IMR-90 (cell line): ENCODE data around the gene FNDC11. TPM values are rescaled to one million over a fixed set of nuclear protein-coding genes. Genes with fewer than 3 reads are reported as not detected.

Source experiments
- ATAC-seq: fragments of 200-7000 bp; cut with Tn5 transposase; 2 replicates; pipeline ENCODE4 v1.9.1; 2020; ENCODE audit warnings: low read depth, mild to moderate bottlenecking, moderate library complexity
- BruUV-seq: library from RNA; stranded (reverse); fragments of 400-500 nt; replicated peaks from 2 replicates; lab custom pipeline; 2021; lab: Mats Ljungman, UMichigan
- CTCF ChIA-PET: fragments of 300-600 bp; formaldehyde crosslinking; extraction: SDS; loops from one replicate; lab custom pipeline; 2021; ENCODE audit warnings: antibody characterized with exemption; lab: Yijun Ruan, JAX
- POLR2A ChIA-PET: fragments of 300-600 bp; sonication (Branson Sonifier 250); formaldehyde crosslinking; loops from one replicate; lab custom pipeline; 2022; ENCODE audit warnings: antibody characterized with exemption; ENCODE audit not compliant: unreplicated experiment; lab: Charles Lee
- DNase-seq: peaks from one replicate; pipeline ENCODE4 v3.0.0; 2013
- H2AFZ ChIP-seq: replicated peaks from 2 replicates; pipeline ENCODE3; 2013; ENCODE audit warnings: low read length, mild to moderate bottlenecking; ENCODE audit not compliant: poor library complexity
- H2AK5ac ChIP-seq: 2 replicates; pipeline ENCODE4 v1.6.1; 2013; ENCODE audit warnings: low read depth, low read length, inconsistent platforms
- H2AK9ac ChIP-seq: replicated peaks from 2 replicates; pipeline ENCODE3; 2013; ENCODE audit warnings: mild to moderate bottlenecking, low read depth, low read length, moderate library complexity; ENCODE audit not compliant: poor library complexity
- H2BK120ac ChIP-seq: 2 replicates; pipeline ENCODE4 v1.6.1; 2013; ENCODE audit warnings: low read depth, low read length, inconsistent platforms
- H2BK15ac ChIP-seq: 3 replicates; pipeline ENCODE4 v1.6.1; 2013; ENCODE audit warnings: low read depth, low read length, inconsistent platforms
- H2BK20ac ChIP-seq: 2 replicates; pipeline ENCODE4 v1.6.1; 2013; ENCODE audit warnings: low read depth, mild to moderate bottlenecking, inconsistent platforms, low read length, moderate library complexity
- H2BK5ac ChIP-seq: 2 replicates; pipeline ENCODE4 v1.6.1; 2013; ENCODE audit warnings: mild to moderate bottlenecking, low read depth, low read length, inconsistent platforms; ENCODE audit not compliant: poor library complexity, severe bottlenecking
- H3K14ac ChIP-seq: replicated peaks from 2 replicates; pipeline ENCODE4 v1.6.1; 2013; ENCODE audit warnings: low read depth, low read length, inconsistent platforms
- H3K18ac ChIP-seq: 2 replicates; pipeline ENCODE4 v1.6.1; 2013; ENCODE audit warnings: low read depth, low read length, control low read depth
- H3K23ac ChIP-seq: 2 replicates; pipeline ENCODE4 v1.6.1; 2013; ENCODE audit warnings: low read depth, low read length, inconsistent platforms
- H3K27ac ChIP-seq: 2 replicates; pipeline ENCODE4 v1.5.1; 2013; ENCODE audit warnings: mild to moderate bottlenecking, control low read depth, low read length; ENCODE audit not compliant: insufficient read depth
- H3K27me3 ChIP-seq: 2 replicates; pipeline ENCODE4 v1.6.1; 2013; ENCODE audit warnings: low read length; ENCODE audit not compliant: control insufficient read depth, insufficient read depth
- H3K36me3 ChIP-seq: 2 replicates; pipeline ENCODE4 v1.6.1; 2013; ENCODE audit warnings: low read length, mixed read lengths; ENCODE audit not compliant: control insufficient read depth, insufficient read depth
- H3K4ac ChIP-seq: 2 replicates; pipeline ENCODE4 v1.6.1; 2013; ENCODE audit warnings: low read depth, low read length, inconsistent platforms
- H3K4me1 ChIP-seq: 2 replicates; pipeline ENCODE4 v1.6.1; 2013; ENCODE audit warnings: low read length, mixed read lengths; ENCODE audit not compliant: control insufficient read depth, insufficient read depth
- H3K4me2 ChIP-seq: 2 replicates; pipeline ENCODE4 v1.6.1; 2013; ENCODE audit warnings: low read depth, mild to moderate bottlenecking, control low read depth, low read length, moderate library complexity
- H3K4me3 ChIP-seq: 2 replicates; pipeline ENCODE4 v1.5.1; 2013; ENCODE audit warnings: low read depth, mild to moderate bottlenecking, control low read depth, low read length, moderate library complexity; ENCODE audit not compliant: insufficient read depth
- H3K56ac ChIP-seq: 2 replicates; pipeline ENCODE4 v1.6.1; 2013; ENCODE audit warnings: low read length, inconsistent platforms; ENCODE audit not compliant: insufficient read depth; ENCODE audit errors: extremely low read depth
- H3K79me1 ChIP-seq, 2 experiments: 2 replicates each; pipeline ENCODE4 v1.6.1; 2013; ENCODE audit warnings: low read length in 2 of 2, inconsistent platforms in 1 of 2, low read depth in 1 of 2
- H3K9ac ChIP-seq: 2 replicates; pipeline ENCODE4 v1.6.1; 2013; ENCODE audit warnings: low read depth, low read length, control low read depth
- H3K9me1 ChIP-seq: 2 replicates; pipeline ENCODE4 v1.6.1; 2013; ENCODE audit warnings: low read length, inconsistent platforms; ENCODE audit not compliant: insufficient read depth
- H3K9me3 ChIP-seq: 2 replicates; pipeline ENCODE4 v1.6.1; 2013; ENCODE audit warnings: low read length; ENCODE audit not compliant: control insufficient read depth, insufficient read depth
- H4K20me1 ChIP-seq: 2 replicates; pipeline ENCODE4 v1.6.1; 2013; ENCODE audit warnings: low read length, inconsistent platforms; ENCODE audit not compliant: insufficient read depth
- H4K5ac ChIP-seq: 2 replicates; pipeline ENCODE4 v1.6.1; 2013; ENCODE audit warnings: mild to moderate bottlenecking, low read depth, low read length, control low read depth
- H4K8ac ChIP-seq, 2 experiments: 2 replicates each; pipeline ENCODE4 v1.6.1; 2013; ENCODE audit warnings: low read depth in 2 of 2, low read length in 2 of 2, control low read depth in 1 of 2, inconsistent platforms in 1 of 2
- H4K91ac ChIP-seq: 2 replicates; pipeline ENCODE4 v1.6.1; 2013; ENCODE audit warnings: low read depth, low read length, inconsistent platforms; ENCODE audit not compliant: insufficient read depth
- CTCF ChIP-seq: conservative IDR thresholded peaks from 2 replicates; pipeline ENCODE4 v1.5.1; 2012; ENCODE audit warnings: mild to moderate bottlenecking, low read depth, low read length, improper control_type of control experiment
- ELK1 ChIP-seq: fragments of 150-350 bp; IDR thresholded peaks from 2 replicates; pipeline ENCODE4 v1.6.1; 2016; ENCODE audit warnings: low read depth, mild to moderate bottlenecking, low read length, moderate library complexity, borderline replicate concordance
- WGBS, 2 experiments: methylation state at CpG; one replicate each; pipeline versions ENCODE4 v1.1.5 to v1.1.7; 2013; ENCODE audit warnings: missing lambda C conversion rate in 2 of 2; ENCODE audit not compliant: insufficient read length in 1 of 2; ENCODE audit errors: extremely low coverage in 2 of 2; 5-methylcytosine and 5-hydroxymethylcytosine counted together
- dilution Hi-C: fragments of 300-500 bp; cut with HindIII; formaldehyde crosslinking; loops from one replicate; pipeline ENCODE4 v1.14.3; 2018; ENCODE audit warnings: low sequenced_read_pairs; ENCODE audit not compliant: unreplicated experiment
- in situ Hi-C: fragments of 300-500 bp; cut with MboI; formaldehyde crosslinking; loops from 3 replicates; pipeline ENCODE4 v1.14.3; 2019; ENCODE audit warnings: low sequenced_read_pairs, inconsistent platforms, mixed read lengths
- intact Hi-C: fragments of 100-400 bp; cut with micrococcal nuclease; formaldehyde crosslinking; loops from 2 replicates; pipeline ENCODE4 v1.10.0; 2022
- polyA plus RNA-seq, 3 experiments: library from polyadenylated mRNA; depleted of rRNA; stranded (reverse); fragments of >200 nt; gene quantifications; 2 replicates each; pipeline ENCODE4 v1.2.3, GENCODE V29; 2012; ENCODE audit warnings: low replicate concordance in 1 of 3
- total RNA-seq: library from RNA; depleted of rRNA; stranded (reverse); fragments of >200 nt; gene quantifications from 2 replicates; pipeline ENCODE4 v1.2.3, GENCODE V29; 2012

Gene FNDC11
- total and polyA plus RNA-seq, 2 of the 4 experiments (the other 2 are of a cell fraction): 0.36 to 1.0 TPM

- Histone ChIP-seq H3K4me1 (peaks cover 3% of the 10 kb centered on the region; the same call in 1 of the 2 replicates), H2AK5ac (no peak overlapping the region), H2AK9ac (peak overlapping the region; percentile 43), H3K18ac (no peak overlapping the region), H4K5ac (no peak overlapping the region), H3K9ac (no peak overlapping the region), H3K4ac (no peak overlapping the region), H3K79me1 (no peaks in the 10 kb centered on the region), H2BK120ac (no peak overlapping the region), H3K4me2 (peak overlapping the region; percentile 28; the same call in 1 of the 2 replicates), H3K27me3 (peaks cover 4% of the 10 kb centered on the region; the same call in 1 of the 2 replicates), H3K36me3 (no peaks in the 10 kb centered on the region), H2BK20ac (no peak overlapping the region), H2AFZ (peak overlapping the region; percentile 98), H4K91ac (no peak overlapping the region), H2BK5ac (no peak overlapping the region), H4K20me1 (no peaks in the 10 kb centered on the region), H3K14ac (no peak overlapping the region), H3K27ac (no peak overlapping the region; the same call in 1 of the 2 replicates), H3K9me1 (no peaks in the 10 kb centered on the region), H2BK15ac (no peak overlapping the region), H3K4me3 (0 out of 2 replicates have a peak overlapping the region, but pooled peaks have one; percentile 12), H3K56ac (no peak overlapping the region), H3K23ac (no peak overlapping the region), H3K9me3 (no peaks in the 10 kb centered on the region), H4K8ac (peak overlapping the region in 1 of 2 experiments; percentile 68; a peak in 2 of 4 replicates)
- ChIA-PET CTCF (interaction anchor here (0.6 to 1.9 kb wide), 7 partner anchors 320 to 579 kb away, joined by 3 to 10 read pairs (median 3); partner anchors contain the start of gene TPD52L2), POLR2A (interaction anchor here (0.5 kb wide), 1 partner anchor 435 kb away, joined by 3 read pairs; no protein-coding TSS in a partner anchor)
- TF ChIP-seq CTCF: peak; percentile 21; the same call in 1 of the 2 replicates
- no peak for TF ChIP-seq ELK1
- no TSS peak for BruUV-seq
- WGBS, 2 experiments: 98% methylated on average over 6 of the region's 27 CpGs; no CpG with 5 or more reads in 1 of the 2 experiments
- intact Hi-C loops: loop anchor here (1.0 to 10.0 kb wide), 5 partner anchors 116 to 582 kb away; partner anchors contain the start of genes RTEL1, STMN3 and UCKL1
- ATAC-seq (peak; percentile 33), DNase-seq (peak; percentile 22)
- in situ Hi-C loops: loop anchor here (10.0 kb wide), 2 partner anchors 326 to 436 kb away; partner anchors contain the start of genes ABHD16B, SAMD10 and TPD52L2
- dilution Hi-C loops: no loop called here
Observed at GRCh38 chr20:63538204-63539091, 15.5 kb upstream of the FNDC11 start.
